HG03558 (cell line): ENCODE results near the gene LRRC42.
"Not testable (repeated sequence)": the region's sequence is repeated elsewhere in the genome, so short reads cannot be mapped to it uniquely, and the experiment has no call there.

Experiments used
- ATAC-seq: cut with Tn5 transposase; IDR thresholded peaks from one replicate; pipeline ENCODE4 v1.9.1; 2021; ENCODE audit warnings: moderate number of reproducible peaks; ENCODE audit not compliant: unreplicated experiment; ENCODE audit errors: extremely low read depth

LRRC42 gene

DNA sequence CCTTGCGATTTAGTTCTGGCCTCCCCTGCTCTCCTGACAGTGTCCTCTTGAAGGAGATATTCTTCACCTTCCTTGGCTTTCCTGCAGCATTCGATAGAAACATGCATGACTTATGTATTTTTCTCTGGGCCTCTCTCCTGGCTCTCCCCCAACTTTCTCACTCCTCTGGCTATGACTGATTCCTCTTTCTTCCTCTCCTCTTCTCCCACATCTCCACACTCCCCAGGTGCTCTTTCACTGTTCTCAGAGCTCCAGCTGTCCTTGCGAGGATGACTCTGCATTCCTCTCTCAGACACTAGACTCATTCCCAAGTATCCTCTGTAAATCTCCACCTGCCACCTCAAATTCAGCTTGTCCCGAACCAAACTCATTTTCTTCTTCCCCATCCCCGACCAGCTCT is 18.0 kb downstream of the LRRC42 start:
- no peak for ATAC-seq

DNA sequence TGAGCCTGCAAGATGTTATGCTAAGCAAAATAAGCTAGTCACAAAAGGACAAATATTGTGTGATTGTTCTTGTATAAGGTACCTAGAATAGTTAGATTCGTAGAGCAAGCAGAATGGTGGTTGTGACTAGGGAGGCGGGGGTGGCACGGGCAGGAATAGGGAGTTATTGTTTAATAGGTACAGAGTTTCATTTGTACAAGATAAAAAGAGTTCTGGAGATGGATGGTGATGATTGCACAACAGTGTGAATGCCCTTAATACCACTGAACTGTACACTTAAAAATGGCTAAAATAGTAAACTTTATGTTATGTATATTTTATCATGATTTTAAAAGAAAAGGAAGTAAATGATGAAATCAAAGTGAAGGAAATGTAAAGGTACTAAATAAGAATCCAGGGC is 20.6 kb downstream of the LRRC42 start:
- no peak for ATAC-seq

DNA sequence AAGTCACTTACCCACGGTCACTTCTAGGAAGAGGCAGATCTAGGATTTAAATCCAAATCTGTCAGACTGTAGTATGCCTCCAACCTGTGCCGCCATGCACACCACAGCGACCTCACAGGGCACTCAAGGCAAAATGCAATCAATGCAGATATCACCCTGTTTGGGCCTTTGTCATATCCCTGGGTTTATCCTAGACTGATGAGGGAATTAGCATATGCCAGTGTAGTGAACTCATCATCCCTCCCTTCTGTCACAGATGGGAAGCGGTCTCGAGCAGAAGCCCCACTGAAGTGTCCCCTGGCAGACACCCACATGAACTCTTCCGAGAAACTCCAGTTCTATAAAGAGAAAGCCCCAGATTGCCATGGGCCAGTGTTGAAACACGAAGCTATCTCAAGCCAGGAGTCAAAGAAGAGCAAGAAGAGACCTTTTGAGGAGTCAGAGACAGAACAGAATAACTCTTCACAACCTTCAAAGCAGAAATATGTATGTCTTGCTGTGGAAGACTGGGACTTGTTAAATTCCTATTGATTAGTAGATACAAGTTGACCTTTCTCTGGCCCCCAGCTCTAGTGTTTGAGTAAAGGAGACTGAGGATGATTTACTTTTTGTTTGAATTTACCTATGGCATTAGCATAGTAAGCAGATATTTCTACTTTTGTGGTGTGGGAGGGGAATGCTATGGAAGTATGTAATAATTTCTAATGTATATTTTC is 21.4 kb downstream of the LRRC42 start:
- ATAC-seq = no peak

DNA sequence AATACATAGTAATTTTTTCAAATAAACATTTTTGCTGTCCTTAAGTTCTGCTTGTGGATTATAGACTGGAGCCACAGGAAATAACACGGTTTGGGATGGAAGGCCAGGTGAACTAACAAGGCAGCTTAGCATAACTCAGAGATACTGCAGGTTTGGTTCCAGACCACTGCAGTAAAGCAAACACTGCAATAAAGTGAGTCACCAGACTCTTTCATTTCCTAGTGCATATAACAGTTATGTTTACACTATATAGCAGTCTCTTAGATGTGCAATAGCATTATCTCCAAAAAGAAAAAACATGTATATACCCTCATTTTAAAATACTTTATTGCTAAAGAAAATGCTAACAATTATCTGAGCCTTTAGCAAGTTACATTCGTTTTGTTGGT is 22.0 kb downstream of the LRRC42 start:
- no peak for ATAC-seq

DNA sequence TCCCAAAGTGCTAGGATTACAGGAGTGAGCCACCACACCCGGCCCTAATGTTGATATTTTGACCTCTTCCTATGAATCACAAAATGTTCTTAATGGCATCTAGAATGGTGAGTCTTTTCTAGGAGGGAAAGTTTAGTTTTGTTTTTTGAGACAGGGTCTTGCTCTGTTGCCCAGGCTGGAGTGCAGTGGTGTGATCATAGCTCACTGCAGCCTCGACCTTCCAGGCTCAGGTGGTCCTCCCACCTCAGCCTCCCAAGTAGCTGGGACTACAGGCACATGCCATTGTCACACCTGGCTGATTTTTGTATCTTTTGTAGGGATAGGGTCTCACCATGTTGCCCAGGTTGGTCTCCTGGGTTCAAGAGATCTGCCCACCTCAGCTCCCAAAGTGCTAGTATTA is 23.2 kb downstream of the LRRC42 start:
- ATAC-seq = not testable (repeated sequence)

DNA sequence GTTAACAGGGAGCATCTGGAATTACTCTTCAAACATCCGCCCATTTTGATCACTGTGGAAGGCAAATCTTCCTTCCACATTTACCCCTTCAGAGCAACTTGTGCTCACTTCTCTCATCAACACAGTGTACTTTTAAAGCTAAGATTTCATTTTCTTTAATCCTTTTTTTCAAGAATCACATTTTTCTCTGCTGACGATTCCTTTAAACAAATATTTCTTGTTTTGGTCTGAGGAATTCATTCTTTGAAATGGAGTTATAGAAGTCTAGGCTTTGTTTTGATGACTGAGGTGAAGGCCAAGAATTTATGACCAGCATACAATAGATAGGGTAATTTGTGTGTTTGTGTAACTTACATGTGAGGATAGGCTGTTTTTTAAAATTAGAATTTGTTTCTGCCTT is 25.6 kb downstream of the LRRC42 start:
- no peak for ATAC-seq

DNA sequence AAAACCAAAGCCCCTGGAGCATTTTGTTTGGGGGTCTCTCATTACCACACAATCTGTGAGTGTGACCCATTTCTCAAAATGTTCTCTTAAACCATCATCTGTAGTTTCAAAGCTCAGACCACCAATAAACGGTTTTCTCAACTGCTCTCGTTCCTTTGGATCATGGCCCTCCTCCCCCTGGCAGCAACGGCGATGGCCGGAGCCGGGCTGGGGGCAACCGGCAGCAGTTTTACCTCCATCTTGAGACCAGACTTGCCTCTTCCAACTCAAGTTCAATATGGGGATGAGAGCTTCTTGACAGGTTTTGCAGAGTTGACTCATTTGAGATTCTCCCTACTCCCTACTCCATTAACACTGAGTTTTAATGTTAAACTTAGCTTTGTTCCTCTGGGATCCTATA is 29.7 kb downstream of the LRRC42 start:
- ATAC-seq = no peak

DNA sequence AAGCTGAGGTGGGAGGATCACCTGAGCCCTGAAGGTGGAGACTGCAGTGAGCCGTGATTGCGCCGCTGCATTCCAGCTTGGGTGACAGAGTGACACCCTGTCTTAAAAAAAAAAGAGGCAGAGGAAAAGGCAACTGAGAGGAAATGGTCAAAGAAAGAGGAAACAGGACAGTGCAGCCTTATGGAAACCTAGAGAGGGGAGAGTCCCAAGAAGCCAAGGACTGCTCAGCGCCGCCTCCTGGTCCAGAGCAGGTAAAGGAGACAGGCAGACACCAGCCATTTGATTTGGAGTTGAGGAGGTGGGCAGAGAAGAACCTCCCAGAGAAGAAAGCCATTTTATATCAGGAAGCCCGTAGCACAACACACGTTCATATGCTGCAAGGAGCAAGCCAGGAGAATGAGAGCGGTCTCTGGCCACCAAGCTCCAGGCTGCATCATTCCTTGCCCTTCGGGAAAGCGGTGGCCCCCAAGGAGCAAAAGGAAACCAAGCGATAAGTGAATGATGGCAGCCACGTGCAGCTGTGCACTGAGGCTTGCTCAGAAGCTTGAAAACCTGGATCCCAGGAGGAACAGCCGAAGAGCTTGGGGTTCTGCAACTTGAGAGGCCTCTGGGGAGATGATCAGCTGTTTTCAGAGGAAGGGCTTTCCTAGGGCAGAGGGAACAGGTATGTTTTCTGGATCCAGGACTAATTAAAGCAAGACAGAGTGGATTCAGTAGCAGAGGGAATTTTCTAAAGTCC is 33.7 kb downstream of the LRRC42 start:
- no peak for ATAC-seq

DNA sequence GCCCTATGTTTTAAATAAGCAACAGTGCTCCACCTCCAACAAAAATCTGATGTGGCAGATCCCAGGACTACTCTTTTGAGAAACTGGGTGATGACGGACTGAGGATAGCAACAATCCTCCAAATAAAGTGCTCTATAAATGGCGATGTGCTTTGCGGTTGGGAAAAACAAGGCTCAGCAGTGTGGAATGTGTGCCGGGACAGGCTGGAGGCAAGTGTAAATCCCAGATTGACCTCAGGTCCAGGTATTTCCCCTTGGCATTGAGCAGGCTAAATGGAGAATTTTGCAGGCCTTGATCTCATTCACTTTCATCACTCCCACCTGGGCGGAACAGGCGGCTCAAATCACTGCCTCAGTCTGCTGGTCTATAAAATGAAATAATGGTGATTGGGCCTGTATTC is 35.1 kb downstream of the LRRC42 start:
- ATAC-seq = no peak

DNA sequence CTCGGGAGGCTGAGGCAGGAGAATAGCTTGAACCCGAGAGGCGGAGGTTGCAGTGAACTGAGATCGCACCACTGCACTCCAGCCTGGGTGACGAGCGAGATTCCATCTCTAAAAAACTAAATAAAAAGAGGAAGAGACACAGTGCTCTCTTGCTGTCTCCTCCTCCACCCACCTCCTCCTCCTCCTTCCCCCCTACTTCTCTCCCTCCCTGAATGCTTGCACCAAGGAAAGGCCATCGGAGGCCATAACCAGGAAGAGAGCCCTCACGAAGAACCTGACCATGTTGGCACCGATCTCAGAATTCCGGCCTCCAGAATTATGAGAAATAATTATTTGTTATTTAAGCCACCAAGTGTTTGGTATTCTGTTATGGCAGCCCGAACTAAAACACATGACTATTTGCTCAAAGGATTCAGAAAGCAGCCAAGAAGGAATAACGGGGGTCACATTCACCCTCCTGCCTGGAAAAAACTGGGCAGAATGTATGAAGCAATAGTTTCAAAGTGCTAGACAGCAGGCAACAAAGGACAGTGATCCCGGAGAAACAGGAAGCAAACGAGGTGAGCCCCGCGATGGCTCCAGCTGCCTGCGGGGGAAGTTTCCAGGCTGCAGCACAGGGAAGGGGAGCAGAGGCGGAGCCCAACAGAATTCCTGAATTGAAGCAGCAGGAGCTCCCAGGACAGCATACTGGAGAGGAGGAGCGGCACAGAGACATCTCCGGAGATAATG is 36.0 kb downstream of the LRRC42 start:
- no peak for ATAC-seq

DNA sequence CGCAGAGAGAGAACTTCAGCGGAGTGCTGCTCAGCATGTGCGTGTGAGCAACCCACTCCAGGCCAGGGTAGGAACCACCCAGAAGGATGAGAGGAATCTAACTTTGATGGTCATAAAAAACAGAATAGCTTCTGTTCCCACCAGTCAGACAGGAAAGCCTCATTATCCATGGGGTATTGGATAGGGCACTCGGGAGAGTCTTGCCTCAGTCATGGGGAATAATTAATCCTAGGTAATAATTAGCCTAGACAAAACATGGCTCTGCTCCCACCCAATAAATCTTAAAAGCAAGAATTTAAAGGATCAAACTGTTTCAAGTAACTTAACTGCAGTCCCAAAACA is 36.6 kb downstream of the LRRC42 start:
- ATAC-seq = no peak

DNA sequence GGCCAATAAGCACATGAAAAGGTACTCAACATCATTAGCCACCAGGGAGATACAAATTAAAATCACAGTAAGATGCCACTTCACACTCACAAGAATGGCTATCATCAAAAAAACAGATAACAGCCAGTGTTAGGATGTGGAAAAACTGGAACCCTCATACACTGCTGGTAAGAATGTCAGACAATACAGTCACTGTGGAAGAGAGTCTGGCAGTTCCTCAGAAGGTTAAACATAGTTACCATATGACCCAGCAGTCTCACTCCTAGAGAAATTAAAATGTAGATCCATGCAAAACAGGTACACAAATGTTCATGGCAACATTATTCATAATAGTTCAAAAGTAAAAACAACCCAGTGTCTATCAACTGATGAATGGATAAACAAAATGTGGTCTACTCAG is 38.6 kb downstream of the LRRC42 start:
- no peak for ATAC-seq

DNA sequence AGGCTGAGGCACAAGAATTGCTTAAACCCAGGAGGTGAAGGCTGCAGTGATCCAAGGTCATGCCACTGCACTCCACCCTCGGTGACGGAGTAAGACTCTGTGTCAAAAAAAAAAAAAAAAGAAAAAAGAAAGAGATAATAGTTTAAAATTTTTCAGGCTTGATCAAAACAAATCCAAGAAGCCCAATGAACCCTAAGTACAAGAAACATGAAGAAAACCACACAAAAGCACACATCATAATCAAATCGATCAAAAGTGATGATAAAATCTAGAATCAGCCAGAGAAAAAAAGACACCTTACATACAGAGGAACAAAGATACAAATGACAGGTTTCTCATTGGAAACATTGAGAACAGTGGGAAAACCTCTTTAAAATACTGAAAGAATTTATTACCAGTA is 40.3 kb downstream of the LRRC42 start:
- no peak for ATAC-seq

DNA sequence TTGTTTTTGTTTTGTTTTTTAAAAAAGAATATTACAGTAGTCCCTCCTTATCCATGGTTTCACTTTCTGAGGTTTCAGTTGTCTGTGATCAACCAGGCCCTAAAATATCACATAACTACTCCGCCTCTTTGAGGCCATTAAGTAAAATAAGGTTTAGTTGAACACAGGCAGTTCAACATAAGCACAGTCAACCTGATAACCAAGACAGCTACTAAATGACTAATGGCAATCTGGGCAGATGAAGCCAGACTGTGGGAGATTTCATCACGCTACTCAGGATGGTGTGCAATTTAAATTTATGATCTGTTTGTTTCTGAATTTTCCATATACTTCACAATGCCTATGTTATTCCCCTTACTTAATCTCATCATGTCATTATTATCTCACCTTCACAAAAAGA is 41.7 kb downstream of the LRRC42 start:
- no peak for ATAC-seq

DNA sequence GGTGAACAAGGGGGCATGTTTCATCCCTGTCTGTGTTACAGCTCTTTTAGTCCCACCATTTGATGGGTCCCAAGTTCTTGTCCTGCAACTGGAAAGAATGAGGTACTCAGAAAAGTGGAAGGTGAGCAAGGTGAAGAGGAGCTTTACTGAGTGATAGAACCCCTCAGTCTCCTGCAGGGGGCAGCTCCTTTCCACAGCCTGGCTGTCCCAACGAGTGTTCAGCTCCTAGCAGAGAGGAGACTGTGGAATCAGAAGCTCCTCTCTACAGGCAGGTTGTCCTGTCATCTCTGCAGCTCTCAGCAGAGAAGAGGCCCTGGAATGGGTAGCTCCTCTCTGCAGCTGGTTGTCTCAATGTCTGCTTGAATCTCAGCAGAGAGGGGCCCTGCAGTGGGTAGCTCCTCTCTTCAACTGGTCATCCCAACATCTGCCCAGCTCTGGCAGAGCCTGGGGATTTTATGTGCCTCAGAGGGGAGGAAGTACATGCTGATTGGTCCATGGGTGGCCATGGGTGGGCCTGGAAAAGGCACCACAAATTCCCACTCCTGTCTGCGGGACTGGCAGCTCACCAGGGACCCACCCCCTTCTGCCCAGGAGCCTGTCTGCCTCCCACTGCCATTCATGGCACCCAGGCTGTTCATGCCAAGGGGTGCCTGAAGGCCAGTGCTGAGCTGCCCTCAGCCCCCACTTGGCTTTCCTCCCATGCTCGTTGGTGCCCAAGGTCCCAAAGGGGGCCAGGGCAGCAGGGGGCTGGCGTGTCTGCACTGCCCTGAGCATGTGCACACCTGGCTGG is 46.1 kb downstream of the LRRC42 start:
- no peak for ATAC-seq

DNA sequence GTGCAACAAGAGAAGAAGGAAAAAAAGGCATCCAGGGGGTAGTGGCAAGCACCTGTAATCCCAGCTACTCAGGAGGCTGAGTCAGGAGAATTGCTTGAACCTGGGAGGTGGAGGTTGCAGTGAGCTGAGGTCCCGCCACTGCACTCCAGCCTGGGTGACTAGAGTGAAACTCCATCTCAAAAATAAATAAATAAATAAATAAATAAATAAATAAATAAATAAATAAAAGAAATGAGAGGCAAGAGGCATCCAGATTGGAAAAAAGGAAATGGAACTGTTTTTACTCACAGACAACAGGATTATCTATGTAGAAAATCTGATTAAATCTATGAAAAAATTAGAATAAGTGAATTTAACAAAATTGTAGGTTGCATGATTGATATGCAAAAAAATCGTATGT is 48.4 kb downstream of the LRRC42 start:
- not testable (repeated sequence) for ATAC-seq

DNA sequence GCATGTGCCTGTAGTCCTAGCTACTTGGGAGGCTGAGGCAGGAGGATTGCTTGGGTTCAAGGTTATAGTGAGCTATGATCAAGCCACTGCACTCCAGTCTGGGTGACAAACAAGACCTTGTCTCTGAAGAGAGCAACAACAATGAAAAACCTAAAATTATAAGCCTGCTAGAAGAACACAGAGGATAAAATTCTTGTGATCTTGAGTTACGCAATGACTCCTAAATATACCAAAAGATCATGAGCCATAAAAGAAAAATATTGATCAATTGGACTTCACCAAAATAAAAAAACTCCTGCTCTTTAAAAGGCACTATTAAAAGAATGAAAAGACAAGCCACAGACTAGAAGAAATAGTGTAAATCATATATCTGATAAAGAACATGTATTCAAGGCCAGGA is 49.5 kb downstream of the LRRC42 start:
- ATAC-seq = no peak

DNA sequence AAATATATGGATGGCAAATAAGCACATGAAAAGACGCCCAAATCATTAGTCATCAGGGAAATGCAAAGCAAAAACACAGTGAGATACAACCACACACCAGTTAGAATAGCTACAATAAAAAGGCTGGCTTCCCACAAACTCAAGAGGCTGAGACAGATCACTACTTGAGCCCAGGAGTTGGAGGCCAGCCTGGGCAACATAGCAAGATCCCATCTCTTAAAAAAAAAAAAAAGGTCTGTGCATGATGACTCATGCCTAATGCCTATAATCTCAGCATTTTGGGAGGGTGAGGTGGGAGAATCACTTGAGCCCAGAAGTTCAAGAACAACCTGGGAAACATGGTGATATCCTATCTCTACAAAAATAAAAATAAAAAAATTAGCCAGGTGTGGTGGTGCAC is 52.1 kb downstream of the LRRC42 start:
- no peak for ATAC-seq

DNA sequence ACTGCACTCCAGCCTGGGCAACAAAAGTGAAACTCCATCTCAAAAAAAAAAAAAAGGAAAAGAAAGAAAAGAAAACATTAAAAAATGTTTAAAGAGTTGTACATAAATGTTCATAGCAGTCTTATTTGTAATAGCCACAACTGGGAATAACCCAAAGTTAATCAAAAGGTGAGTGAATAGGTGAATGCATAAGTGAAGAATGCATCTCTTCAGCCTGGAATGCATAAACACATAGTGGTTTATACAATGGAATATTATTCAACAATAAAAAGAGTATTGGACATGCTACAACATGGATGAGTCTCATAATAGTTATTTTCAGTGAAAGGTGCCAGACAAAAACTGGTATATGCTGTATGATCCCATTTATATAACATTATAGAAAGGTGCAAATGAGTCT is 53.8 kb downstream of the LRRC42 start:
- no peak for ATAC-seq

DNA sequence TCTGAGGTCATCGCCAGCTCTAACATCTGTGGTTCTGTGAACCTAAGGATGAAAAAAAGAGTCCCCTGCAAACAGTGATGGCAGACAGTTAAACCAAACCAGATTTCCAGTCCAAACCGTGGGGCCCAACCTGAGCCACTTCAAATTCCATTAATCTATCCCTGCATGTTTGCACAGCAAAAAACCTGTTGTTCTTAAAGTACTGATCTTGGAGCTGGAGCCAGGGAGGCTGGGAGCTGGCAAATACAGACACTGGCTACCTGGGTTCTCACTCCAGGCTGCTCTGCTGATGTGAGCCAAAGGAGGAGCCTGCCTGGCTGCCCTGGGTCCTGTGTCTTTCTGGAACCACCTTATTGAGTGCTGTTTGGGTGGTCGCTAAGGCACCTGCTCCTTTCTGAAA is 55.4 kb downstream of the LRRC42 start:
- ATAC-seq = no peak
